Measurements from ENCODE around the gene STMN3.

Gene STMN3

DNA sequence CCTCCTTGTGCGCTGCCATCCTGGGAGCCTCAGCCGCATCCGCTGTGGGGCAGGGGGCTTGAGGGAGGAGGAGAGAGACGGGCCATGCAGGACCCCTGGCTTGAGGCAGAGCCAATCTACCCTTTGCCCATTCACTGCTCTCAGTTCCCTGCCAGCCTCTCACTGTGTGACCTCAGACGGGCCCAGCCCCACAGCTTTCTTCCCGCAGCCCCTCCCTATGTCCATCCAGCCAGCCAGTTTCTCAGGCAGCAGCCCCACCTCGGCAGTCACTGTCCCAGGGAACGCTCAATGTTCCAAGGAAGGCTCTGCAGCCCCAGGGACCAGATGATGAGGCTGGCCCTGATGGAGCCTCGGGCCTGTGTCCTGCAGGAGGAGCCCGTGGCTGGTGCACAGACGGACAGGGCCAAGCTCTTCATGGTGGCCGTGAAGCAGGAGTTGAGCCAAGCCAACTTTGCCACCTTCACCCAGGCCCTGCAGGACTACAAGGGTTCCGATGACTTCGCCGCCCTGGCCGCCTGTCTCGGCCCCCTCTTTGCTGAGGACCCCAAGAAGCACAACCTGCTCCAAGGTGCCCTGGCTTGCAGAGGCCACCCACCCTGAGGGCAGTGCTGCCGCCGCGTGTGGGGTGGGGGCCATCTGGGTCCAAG, 39.3 kb upstream of the STMN3 start:
- DNase-seq, result no peak

DNA sequence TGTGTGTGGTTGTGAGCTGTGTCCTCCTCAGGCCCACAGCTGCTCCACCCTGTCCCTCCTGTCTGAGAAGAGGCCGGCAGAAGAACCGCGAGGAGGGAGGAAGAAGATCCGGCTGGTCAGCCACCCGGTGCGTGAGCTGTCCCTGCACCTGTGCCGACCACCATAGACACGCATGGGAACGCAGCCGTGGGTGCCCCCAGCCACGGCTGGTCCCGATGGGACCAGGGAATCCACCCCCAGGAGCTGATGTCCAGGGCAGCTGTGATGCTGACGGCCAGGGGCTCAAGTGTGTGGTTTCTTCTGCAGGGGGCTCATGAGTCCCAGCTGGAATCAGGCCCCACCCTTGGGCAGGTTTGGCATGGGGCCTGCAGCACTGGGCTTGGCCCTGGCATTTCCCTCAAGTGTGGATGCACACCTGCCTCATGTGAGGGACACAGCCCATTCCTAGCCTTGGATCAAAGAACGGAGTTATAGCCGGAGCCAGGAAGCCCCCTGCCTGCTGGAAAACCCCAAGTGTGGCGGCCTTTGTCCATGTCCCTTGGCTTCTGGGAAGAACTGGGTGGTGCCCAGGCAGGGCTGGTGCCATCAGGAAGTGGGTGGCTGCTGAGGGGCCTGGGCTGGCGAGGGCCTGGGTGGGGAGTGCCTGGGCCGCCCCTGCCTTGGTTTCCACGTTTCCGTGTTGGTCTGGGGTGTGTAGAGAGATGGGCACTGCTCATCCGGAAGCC, 38.6 kb upstream of the STMN3 start:
- DNase-seq, result no peak

DNA sequence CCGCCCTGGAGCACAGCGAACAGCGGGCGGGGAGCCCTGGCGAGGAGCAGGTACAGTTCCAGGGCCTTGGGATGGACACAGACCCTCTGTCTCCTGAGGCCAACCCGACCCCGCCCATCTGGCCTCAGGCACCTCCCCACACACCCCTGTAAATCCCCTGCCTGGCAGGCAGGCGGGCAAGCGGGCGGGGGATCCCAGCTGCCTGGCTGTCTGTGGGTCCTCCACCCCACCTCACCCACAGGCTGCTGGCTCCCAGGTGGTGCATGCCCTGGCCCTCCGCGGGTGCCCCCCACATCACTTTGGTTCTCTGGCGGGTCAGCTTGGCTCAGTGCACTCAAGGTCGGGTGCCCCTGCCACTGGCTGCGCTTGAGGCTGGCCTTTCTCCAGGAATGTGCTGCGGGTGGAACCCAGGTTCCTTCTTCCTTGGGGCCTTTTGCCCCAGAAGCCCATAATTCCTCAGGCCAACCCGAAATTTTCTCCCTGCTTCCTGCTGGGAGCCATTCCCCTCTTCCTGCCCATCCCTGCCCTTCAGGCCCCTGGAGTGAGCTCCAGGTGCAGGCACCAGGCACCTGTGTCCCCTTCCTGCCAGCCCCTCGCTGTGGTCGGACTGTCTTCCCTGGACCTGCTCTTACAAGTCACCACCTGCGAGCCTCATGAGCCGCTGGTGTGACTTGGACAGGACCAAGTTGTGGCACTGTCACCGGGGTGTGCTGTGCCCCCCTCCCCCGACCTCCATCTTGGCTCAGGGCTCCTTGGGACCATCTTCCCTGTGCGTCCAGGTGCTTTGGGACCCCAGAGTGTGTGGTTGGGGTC, 37.9 kb upstream of the STMN3 start:
- DNase-seq, result no peak

DNA sequence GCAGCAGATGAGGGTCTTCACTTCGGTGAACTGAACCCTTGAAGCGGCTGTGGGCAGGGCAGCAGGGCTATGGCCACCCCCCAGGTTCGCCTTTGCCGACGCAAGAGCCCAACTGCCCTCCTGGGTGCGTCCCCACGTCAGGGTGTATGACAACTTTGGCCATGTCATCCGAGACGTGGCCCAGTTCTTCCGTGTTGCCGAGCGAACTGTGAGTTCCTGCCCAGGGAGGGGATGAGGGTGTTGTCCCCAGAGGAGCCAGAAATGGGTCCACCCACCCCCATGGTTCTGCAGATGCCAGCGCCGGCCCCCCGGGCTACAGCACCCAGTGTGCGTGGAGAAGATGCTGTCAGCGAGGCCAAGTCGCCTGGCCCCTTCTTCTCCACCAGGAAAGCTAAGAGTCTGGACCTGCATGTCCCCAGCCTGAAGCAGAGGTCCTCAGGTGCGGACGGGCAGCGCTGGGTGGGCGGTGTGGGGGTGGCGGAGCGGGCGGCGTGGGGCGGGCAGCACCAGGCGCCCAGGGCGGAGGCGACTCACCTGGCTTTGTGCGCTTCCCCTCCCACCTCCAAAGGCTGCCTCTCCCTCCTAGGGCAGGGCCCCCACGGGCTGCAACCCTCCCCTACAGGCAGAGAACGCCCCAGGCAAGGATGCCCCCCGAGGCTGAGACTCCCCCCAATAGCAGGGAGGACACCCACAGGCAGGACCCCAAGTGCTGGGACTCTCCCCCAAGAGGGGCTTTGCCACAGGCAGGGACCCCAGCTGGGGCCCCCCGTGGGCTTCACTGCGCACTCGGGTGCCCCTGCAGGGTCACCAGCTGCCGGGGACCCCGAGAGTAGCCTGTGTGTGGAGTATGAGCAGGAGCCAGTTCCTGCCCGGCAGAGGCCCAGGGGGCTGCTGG, 37.0 kb upstream of the STMN3 start:
- no peak for DNase-seq

DNA sequence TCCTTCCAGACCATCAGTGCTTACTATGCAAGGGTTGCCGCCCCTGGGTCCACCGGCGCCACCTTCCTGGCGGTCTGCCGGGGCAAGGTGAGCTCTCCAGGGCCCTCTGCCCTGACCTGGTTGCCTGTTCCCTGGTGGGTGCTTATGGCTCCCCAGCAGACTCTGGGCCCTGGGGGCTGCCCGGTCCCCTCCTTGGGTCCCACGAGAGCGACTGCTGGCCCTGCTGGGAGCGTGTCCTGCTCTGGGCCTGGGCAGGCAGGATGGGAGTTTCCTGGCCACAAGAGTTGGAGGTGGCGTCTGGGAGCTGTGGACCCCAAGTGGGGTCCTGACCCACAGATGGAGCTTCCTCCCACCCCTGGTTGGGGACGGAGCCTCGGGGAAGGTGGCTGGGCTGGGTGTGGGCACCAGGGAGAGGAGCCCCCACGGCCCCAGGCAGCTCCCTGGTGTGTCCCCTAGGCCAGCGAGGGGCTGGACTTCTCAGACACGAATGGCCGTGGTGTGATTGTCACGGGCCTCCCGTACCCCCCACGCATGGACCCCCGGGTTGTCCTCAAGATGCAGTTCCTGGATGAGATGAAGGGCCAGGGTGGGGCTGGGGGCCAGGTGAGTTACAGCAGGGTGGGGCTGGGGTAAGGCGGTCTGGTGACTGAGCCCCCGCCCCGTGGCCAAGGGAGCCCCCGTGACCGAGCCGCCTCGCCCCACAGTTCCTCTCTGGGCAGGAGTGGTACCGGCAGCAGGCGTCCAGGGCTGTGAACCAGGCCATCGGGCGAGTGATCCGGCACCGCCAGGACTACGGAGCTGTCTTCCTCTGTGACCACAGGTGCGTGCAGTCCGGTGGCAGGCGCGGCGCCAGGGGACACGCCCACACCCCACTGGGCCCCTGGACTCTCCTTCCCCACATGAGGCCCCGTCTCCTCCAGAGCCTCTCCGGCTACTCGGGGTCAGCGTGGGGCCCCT, 36.1 kb upstream of the STMN3 start:
- DNase-seq, result no peak

DNA sequence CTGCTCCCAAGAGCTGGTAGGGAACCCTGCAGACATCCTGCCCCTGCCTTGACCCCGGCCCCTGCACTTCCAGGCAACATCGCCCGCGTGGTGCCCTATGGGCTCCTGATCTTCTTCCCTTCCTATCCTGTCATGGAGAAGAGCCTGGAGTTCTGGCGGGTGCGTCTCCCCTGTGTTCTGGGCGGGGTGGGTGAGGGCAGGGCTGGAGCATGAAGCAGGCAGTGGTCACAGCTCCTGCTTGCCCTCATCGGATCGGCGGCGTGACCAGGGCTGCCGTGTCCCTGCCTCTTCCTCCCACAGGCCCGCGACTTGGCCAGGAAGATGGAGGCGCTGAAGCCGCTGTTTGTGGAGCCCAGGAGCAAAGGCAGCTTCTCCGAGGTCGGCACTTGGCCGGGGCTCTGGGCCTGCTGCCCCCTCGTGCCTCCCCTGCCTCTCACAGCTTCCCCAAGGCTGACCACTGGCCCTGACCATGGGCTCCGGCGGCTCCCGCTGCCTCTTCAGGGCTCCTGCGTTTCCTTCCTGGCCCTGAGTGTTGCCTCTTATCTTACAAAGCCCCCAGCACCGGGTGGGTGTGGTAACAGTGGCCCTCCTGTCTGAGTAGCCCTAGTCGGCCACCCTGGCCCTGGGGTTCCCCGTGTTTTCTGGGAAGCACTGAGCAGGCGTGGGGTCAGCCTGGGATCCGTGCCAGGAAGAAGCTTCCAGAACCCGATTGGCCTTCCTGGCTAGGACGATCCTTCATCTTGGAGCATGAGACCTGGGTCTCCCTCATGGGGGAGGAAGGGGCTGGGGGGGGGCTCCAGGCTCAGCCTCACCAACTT, 35.2 kb upstream of the STMN3 start:
- no peak for DNase-seq

DNA sequence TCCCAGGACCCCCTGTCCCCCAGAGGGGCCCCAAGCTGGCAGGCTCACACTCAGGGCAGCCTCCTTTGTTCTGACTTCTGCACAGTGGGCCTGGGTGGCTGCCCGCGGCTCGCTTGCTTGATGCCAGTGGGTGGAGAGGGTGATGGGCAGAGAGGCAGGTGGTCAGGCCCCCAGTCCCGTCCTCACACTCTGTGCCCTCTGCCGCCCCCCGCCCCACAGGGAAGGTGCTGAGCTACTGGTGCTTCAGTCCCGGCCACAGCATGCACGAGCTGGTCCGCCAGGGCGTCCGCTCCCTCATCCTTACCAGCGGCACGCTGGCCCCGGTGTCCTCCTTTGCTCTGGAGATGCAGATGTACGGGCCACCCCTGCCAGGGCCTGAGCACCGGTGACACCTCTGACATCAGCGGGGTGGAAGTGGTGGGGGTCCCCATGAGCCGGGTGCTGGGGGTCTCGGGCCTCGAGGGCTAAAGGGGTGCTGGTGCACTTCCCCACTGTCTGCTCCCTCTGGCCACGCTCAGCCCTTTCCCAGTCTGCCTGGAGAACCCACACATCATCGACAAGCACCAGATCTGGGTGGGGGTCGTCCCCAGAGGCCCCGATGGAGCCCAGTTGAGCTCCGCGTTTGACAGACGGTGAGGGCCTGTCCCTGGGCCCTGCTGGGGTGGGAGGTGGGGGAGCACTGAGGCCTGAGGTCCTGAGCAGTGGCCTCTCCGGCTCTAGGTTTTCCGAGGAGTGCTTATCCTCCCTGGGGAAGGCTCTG, 34.4 kb upstream of the STMN3 start:
- no peak for DNase-seq

DNA sequence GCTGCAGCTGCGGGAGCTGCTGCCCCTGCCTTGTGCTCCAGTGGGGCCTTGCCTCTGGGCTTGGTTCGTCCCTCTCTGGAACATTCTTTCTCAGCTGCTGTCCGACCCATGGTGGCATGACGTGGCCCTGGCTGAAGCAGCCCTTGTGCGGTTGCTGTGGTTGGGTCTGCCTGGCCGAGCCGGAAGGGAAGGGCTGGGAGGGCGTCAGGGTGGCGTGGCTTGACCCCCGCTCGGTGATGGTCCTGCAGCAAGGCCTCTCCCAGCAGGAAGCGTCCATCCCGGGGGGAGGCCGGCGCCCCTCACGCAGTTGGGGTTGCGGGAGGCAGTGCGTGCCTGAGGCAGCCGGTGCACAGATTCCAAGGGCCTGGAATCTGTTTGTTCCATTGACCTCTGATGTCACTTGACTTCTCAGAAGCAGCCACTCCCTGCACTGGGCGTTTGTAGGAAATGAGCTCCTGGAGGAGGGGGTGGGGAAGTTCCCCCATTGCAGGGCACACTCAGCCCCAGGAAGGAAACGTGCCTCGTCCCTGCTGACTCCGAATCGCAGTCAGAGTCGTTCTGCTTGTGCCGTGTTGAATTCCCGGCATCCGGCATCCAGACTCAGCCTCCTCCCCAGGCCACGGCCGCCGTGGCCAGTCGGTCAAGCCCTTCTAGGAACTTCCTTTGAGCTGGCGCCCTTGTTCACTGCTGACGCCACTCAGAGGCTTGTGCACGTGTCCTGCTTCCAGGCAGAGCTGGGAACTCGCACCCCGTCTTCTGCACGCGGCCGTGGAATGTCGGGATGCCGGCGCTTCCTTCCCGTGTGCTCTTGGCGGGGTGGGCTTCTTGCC, 33.5 kb upstream of the STMN3 start:
- peak; percentile 90 to 95 (median 92) for DNase-seq

DNA sequence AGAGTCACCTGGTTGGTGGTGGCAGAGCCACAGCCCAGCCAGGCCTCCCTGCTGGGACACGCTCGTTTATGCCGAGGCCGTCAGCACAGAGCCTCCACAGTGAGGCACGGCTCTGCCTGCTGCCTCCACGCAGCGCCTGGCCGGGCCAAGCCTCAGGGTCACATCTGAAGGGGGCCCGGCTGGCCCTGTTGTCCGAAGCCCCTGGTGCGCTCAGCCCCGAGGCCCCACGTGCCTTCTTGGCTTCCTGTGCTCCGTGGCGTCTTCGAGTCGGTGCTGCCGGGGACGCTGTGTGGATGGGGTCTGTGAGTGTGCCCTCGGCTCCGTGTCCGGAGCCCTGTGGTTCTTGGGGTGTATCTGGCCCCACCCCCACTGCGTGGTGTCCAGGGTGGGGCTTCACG, 32.9 kb upstream of the STMN3 start:
- no peak for DNase-seq

DNA sequence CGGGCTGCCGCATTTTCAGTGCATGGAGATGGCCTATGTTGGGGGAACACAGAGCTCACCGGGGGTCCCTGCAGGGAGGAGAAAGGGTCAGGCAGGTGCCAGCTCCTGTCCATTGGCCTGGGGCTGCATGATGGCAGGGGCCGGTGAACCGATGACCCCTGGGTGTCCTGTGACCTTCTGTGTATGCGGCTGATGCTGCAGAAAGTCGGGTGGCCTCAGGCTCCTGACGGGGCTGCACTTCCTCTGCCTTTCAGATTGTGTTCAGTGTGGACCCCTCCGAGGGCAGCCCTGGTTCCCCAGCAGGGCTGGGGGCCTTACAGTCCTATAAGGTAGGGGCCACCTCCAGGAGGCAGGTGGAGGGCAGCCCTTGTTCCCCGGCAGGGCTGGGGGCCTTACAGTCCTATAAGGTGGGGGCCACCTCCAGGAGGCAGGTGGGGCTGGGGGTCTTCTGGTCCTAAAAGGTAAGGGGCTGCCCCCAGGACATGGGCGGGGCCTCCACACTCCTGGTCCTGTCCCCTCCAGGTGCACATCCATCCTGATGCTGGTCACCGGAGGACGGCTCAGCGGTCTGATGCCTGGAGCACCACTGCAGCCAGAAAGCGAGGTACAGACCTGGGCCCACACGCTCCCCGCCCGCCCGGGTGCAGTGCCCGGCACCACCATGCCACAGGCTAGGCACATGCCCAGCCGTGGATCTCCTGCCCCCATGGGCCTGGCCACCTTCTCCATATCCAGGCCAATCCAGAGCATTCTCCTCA, 32.2 kb upstream of the STMN3 start:
- no peak for DNase-seq

DNA sequence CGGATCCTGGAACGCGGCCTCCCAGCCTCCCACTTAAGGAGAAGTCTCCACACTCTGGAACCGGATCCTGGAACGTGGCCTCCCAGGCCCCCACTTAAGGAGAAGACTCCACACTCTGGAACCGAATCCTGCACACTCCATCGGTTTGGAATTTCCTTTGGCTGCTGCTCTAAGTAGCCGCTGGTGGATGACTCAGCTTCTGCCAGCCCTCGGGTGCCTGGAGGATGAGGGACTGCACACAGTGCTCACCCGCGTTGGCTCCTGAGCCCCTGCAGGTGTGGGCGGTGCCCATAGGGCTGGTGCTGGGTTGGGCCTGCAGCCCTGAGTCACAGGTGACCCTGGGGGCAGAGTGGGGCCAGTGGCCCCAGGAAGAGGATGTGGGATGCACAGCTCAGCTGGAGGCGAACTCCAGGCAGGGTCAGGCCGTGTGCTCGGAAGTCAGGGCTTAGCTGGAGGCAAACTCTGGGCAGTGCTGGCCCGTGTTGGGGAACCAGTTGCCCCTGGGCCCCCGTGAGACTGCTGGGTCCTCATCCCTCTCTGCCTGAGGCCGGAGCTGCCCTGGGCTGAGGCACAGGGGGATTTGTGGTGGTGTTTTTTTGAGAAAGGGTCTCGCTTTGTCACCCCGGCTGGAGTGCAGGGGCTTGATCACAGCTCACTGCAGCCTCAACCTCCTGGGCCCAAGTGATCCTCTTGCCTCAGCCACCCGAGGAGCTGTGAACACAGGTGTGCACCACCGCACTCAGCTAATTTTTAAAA, 29.3 kb upstream of the STMN3 start:
- DNase-seq, result peak in 2 of 4 experiments; percentile 28 to 30

DNA sequence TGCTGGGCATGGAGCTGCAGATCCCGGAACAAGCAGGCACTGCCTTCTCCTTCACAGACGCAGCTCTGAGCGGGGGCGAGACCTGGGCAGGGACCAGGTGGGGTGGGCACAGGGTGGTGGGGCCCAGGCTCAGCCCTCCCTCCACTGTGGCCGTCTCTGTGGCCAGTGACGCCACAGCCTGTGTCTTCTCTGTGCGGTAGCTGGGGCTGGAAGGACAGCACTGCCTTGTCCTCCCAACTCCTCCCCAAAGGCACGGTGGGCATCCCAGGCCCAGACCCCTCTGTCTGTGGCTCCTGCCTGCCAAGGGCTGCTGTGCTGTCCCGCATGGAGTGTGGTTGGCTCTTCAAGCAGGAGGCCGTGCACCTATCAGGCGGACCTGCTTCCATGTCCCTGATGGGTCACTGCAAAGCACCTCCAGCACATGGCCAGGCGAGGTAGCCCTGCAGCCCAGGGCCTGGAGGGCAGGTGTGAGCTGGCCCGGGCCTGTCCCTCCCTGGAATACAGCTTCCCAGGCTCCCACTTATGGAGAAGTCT, 28.5 kb upstream of the STMN3 start:
- DNase-seq, result no peak

DNA sequence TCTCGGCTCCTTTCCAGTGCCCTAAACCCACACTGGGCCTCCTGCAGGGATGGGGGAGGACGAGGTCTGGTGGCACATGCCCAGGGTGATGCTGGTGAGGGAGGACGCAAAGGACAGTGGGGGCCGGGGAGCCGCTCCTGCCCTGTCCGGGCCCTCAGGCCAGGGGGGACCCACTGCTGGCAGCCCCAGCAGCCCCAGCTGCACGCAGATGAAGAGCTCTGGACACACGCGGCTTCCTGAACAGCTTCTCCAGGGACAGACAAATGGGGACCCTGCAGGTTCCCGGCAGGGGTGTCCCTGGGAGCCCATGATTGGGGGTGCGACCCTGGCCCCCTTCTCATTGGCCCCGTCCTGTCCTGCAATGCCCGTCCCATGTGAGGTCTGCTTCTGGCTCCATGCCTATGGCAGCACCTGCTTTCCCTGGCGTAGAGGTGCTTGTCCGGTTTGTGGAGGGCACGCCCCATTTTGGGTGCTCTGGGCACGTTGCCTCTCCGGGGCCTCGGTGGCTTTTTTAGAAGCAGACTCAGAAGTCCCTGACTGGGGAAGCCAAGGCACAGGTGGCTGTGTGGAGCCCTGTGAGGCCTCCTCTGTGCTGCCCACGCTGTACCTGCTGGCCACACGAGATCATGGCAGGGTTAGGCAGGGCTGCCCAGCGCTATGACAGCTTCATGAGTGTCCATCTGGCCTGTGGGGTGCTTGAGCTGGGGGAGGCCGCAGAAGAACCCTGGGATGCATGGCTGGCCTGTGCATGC, 27.8 kb upstream of the STMN3 start:
- DNase-seq, result no peak

DNA sequence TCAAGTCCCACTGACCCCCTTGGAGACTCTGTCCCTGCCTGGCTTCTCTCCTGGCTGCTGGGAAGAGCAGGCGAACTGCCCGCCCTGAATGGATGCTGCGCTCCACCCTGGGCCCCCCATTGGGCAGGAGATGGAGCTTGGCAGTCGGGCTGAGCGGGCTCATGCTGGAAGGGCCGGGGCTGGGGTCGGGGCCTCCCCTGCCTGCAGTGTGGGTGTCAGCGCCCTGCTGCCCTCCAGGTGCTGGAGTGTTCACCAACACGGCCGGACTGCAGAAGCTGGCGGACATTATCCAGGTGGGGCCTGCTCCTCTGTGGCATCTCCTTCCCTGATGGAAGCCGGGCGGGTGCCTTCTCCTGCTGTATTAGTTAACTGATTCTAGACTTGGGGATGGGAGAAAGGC, 27.2 kb upstream of the STMN3 start:
- DNase-seq, result no peak

DNA sequence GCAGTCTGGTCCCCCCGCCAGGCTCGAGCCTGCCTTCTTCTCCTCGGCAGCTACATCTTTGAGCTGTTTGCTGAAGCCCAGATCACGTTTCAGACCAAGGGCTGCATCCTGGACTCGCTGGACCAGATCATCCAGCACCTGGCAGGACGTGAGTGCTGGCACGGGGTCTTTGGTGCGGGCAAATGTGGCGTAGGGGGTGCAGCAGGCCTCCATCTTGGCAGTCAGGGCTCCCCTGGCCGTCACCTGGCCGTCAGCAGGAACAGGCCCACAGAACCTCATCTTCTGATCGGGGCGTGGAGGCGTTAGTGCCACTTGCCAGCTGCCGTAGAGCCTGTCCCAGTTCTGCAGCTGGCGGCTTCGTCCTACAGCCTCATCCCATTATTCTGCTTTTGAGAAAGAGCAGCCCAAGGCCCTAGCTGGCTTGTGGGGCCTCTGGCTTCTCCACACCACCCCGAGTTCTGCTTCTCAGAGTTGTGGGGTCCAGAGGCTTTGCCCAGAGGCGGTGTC, 26.6 kb upstream of the STMN3 start:
- no peak for DNase-seq

Data from suppressor macrophage (primary cell).